GM18507 (cell line): ENCODE results near the gene KMO.

ENCODE experiments used
- DNase-seq: peaks from one replicate; pipeline ENCODE4 v3.0.0; 2011; ENCODE audit warnings: low read depth; ENCODE audit not compliant: insufficient read length; ENCODE audit errors: extremely low spot score
- FAIRE-seq: peaks from 2 replicates; lab custom pipeline; 2011; peaks lifted over from hg19 to GRCh38; lab: Jason Lieb, UNC

KMO gene

GRCh38 chr1:241533326-241534115 lies 1.3 kb downstream of the KMO start:
- DNase-seq, result no peak
- peak; percentile 88 for FAIRE-seq

- FAIRE-seq (no peak), DNase-seq (no peak)
These were observed 4.1 kb downstream of the KMO start for GRCh38 chr1:241536304-241536703.

GRCh38 chr1:241536969-241537368 lies 4.8 kb downstream of the KMO start:
- FAIRE-seq, result no peak
- DNase-seq, result no peak

GRCh38 chr1:241542199-241542907 lies 10.2 kb downstream of the KMO start:
- no peak for FAIRE-seq
- no peak for DNase-seq

GRCh38 chr1:241548008-241548407 lies 15.8 kb downstream of the KMO start:
- DNase-seq (no peak), FAIRE-seq (no peak)

- FAIRE-seq (peak; percentile 50), DNase-seq (no peak)
These were observed 18.1 kb downstream of the KMO start for GRCh38 chr1:241550318-241550717.

GRCh38 chr1:241551759-241552638 lies 19.8 kb downstream of the KMO start:
- FAIRE-seq, result peak; percentile 92
- no peak for DNase-seq

- DNase-seq (no peak), FAIRE-seq (no peak)
These were observed 21.9 kb downstream of the KMO start for GRCh38 chr1:241553886-241554592.

- DNase-seq (no peak), FAIRE-seq (no peak)
These were observed 23.3 kb downstream of the KMO start for GRCh38 chr1:241555526-241555925.

- FAIRE-seq (no peak), DNase-seq (no peak)
These were observed 24.9 kb downstream of the KMO start for GRCh38 chr1:241557031-241557430.

GRCh38 chr1:241557551-241558193 lies 25.5 kb downstream of the KMO start:
- no peak for DNase-seq
- no peak for FAIRE-seq

GRCh38 chr1:241560146-241560848 lies 28.1 kb downstream of the KMO start:
- peak; percentile 39 for FAIRE-seq
- no peak for DNase-seq

- no peak for DNase-seq
- FAIRE-seq, result no peak
These were observed 28.6 kb downstream of the KMO start for GRCh38 chr1:241560849-241561187.

GRCh38 chr1:241569848-241570247 lies 37.7 kb downstream of the KMO start:
- DNase-seq (no peak), FAIRE-seq (no peak)

- FAIRE-seq, result no peak
- DNase-seq, result no peak
These were observed 42.0 kb downstream of the KMO start for GRCh38 chr1:241574154-241574553.

GRCh38 chr1:241579434-241579833 lies 47.3 kb downstream of the KMO start:
- no peak for DNase-seq

GRCh38 chr1:241582921-241583321 lies 50.7 kb downstream of the KMO start:
- FAIRE-seq (no peak), DNase-seq (no peak)

More at GRCh38 chr1:241579434-241579833, 47.3 kb downstream of the KMO start:
- no peak for FAIRE-seq

- DNase-seq, result no peak
- FAIRE-seq, result no peak
These were observed 54.8 kb downstream of the KMO start for GRCh38 chr1:241586905-241587512.
